Endothelial cell of umbilical vein (primary cell): ENCODE measurements around the gene PAX3. TPM values are rescaled to one million over a fixed set of nuclear protein-coding genes. Genes with fewer than 3 reads are reported as not detected.

Experiments used
- BruUV-seq: library from RNA; stranded (reverse); fragments of 400-500 nt; replicated peaks from 2 replicates; lab custom pipeline; 2021; lab: Mats Ljungman, UMichigan
- CTCF ChIA-PET: fragments of 300-600, 350-600 bp; sonication (Branson Sonifier 250); formaldehyde crosslinking; loops from one replicate; lab custom pipeline; 2021; ENCODE audit warnings: antibody characterized with exemption, inconsistent platforms; lab: Charles Lee
- POLR2A ChIA-PET: fragments of 300-600, 350-600 bp; sonication (Branson Sonifier 250); formaldehyde crosslinking; loops from one replicate; lab custom pipeline; 2021; ENCODE audit warnings: antibody characterized with exemption, inconsistent platforms; lab: Charles Lee
- DNase-seq: peaks from one replicate; pipeline ENCODE4 v3.0.0-alpha.2; 2011; ENCODE audit warnings: low read depth, low spot score
- FAIRE-seq: peaks from 2 replicates; lab custom pipeline; 2011; peaks lifted over from hg19 to GRCh38; lab: Jason Lieb, UNC
- H2AFZ ChIP-seq: 2 replicates; pipeline ENCODE4 v1.6.0; 2012; ENCODE audit warnings: low read depth, low read length, control low read depth, inconsistent platforms
- H3K27ac ChIP-seq: 2 replicates; pipeline ENCODE4 v1.5.1; 2011; ENCODE audit warnings: low read depth, mild to moderate bottlenecking, control low read depth, low read length, moderate library complexity; ENCODE audit not compliant: insufficient read depth
- H3K27me3 ChIP-seq, 2 experiments: 2 replicates each; pipeline versions ENCODE4 v1.6.0 to v1.6.1; 2011; ENCODE audit warnings: low read length in 2 of 2, mixed read lengths in 1 of 2; ENCODE audit not compliant: control insufficient read depth in 2 of 2, insufficient read depth in 2 of 2
- H3K36me3 ChIP-seq, 2 experiments: 2 replicates in 1 of 2; 3 replicates in 1 of 2; pipeline ENCODE4 v1.5.1; 2011; ENCODE audit warnings: low read length in 2 of 2, mild to moderate bottlenecking in 1 of 2, moderate library complexity in 1 of 2; ENCODE audit not compliant: control insufficient read depth in 2 of 2, insufficient read depth in 2 of 2; ENCODE audit errors: extremely low read depth in 1 of 2
- H3K4me1 ChIP-seq: 3 replicates; pipeline ENCODE4 v1.5.1; 2011; ENCODE audit warnings: mild to moderate bottlenecking, low read length; ENCODE audit not compliant: control insufficient read depth, insufficient read depth; ENCODE audit errors: extremely low read depth
- H3K4me2 ChIP-seq: 2 replicates; pipeline ENCODE4 v1.6.1; 2011; ENCODE audit warnings: low read length, control low read depth, mixed read lengths; ENCODE audit not compliant: insufficient read depth
- H3K4me3 ChIP-seq, 3 experiments: fragments of 200-600 bp in 1 of 3; sonication (generic), shearing (Covaris generic) in 1 of 3; replicated peaks in 1 of 3; 2 replicates each; pipeline ENCODE4 v1.5.1; 2011 to 2016; ENCODE audit warnings: control low read depth in 3 of 3, low read length in 3 of 3, mild to moderate bottlenecking in 2 of 3, inconsistent platforms in 1 of 3, low read depth in 1 of 3, moderate library complexity in 1 of 3; ENCODE audit not compliant: insufficient read depth in 1 of 3
- H3K79me2 ChIP-seq: 2 replicates; pipeline ENCODE4 v1.6.0; 2012; ENCODE audit warnings: low read length, inconsistent platforms; ENCODE audit not compliant: control insufficient read depth, insufficient read depth
- H3K9ac ChIP-seq: replicated peaks from 2 replicates; pipeline ENCODE3; 2011; ENCODE audit warnings: low read length, control low read depth; ENCODE audit not compliant: insufficient read depth; ENCODE audit errors: extremely low read depth
- H3K9me1 ChIP-seq: replicated peaks from 3 replicates; pipeline ENCODE4 v1.6.0; 2011; ENCODE audit warnings: mild to moderate bottlenecking, low read length; ENCODE audit not compliant: control insufficient read depth, insufficient read depth; ENCODE audit errors: extremely low read depth
- H3K9me3 ChIP-seq: replicated peaks from 2 replicates; pipeline ENCODE4 v1.5.1; 2012; ENCODE audit warnings: low read length, inconsistent platforms; ENCODE audit not compliant: control insufficient read depth, insufficient read depth
- H4K20me1 ChIP-seq: replicated peaks from 2 replicates; pipeline ENCODE3; 2011; ENCODE audit warnings: mild to moderate bottlenecking, low read length; ENCODE audit not compliant: control insufficient read depth, insufficient read depth; ENCODE audit errors: extremely low read depth
- EZH2 ChIP-seq: IDR thresholded peaks from 2 replicates; pipeline ENCODE4 v1.6.1; 2012; ENCODE audit warnings: borderline replicate concordance, low read depth, mild to moderate bottlenecking, moderate library complexity, low read length, inconsistent platforms; ENCODE audit not compliant: severe bottlenecking
- FOS ChIP-seq: IDR thresholded peaks from 2 replicates; pipeline ENCODE4 v1.6.1; 2011; ENCODE audit warnings: mild to moderate bottlenecking, low read length, moderate library complexity, borderline replicate concordance; ENCODE audit not compliant: insufficient read depth
- GATA2 ChIP-seq: IDR thresholded peaks from 2 replicates; pipeline ENCODE4 v1.7.0; 2011; ENCODE audit warnings: low read depth, mild to moderate bottlenecking, moderate library complexity, mixed read lengths, low read length; ENCODE audit not compliant: insufficient read length, insufficient read depth
- JUN ChIP-seq: IDR thresholded peaks from 2 replicates; pipeline ENCODE4 v1.6.1; 2011; ENCODE audit warnings: borderline replicate concordance, low read depth; ENCODE audit not compliant: insufficient read length, insufficient read depth
- MAX ChIP-seq: IDR thresholded peaks from 2 replicates; pipeline ENCODE4 v1.6.1; 2011; ENCODE audit not compliant: insufficient read depth, insufficient read length
- MYC ChIP-seq: IDR thresholded peaks from one replicate; pipeline ENCODE4 v1.6.1; 2011; ENCODE audit warnings: mild to moderate bottlenecking, low read depth, low read length
- POLR2A ChIP-seq: IDR thresholded peaks from 2 replicates; pipeline ENCODE4 v1.6.1; 2012; ENCODE audit warnings: low read depth, mild to moderate bottlenecking, control low read depth, low read length
- POLR2AphosphoS5 ChIP-seq: IDR thresholded peaks from 2 replicates; pipeline ENCODE4 v1.6.1; 2012; ENCODE audit warnings: low read depth, mild to moderate bottlenecking, control low read depth, low read length, moderate library complexity; ENCODE audit not compliant: insufficient read depth
- dilution Hi-C: fragments of 300-500 bp; cut with MboI; formaldehyde crosslinking; loops from one replicate; pipeline ENCODE4 v1.15.0; 2019; ENCODE audit warnings: low sequenced_read_pairs; ENCODE audit not compliant: extremely low pct_ligation_motif_present
- intact Hi-C: fragments of 100-400 bp; cut with micrococcal nuclease; formaldehyde crosslinking; loops from one replicate; pipeline ENCODE4 v1.10.0; 2022
- polyA plus RNA-seq, 4 experiments: library from polyadenylated mRNA; depleted of rRNA in 3 of 4; stranded (reverse) in 3 of 4; unstranded in 1 of 4; fragments of >200 nt; gene quantifications; 2 replicates each; pipeline versions ENCODE4 v1.2.1 to v1.2.3, GENCODE V29; 2011 to 2012; ENCODE audit warnings: missing spikeins in 1 of 4
- total RNA-seq: library from RNA; stranded (reverse); gene quantifications from 2 replicates; pipeline ENCODE4 v1.2.3, GENCODE V29; 2021
- TF ChIP-seq, protein P1 (sequence below), 2 donors: IDR thresholded peaks; 1 replicate in 1 of 2; 2 replicates in 1 of 2; pipeline ENCODE4 v1.5.1; 2011; ENCODE audit warnings: low read length in 2 of 2, mild to moderate bottlenecking in 2 of 2, moderate library complexity in 2 of 2, control low read depth in 1 of 2, inconsistent platforms in 1 of 2, low read depth in 1 of 2; ENCODE audit not compliant: insufficient read depth in 1 of 2; ENCODE audit errors: extremely low read depth in 1 of 2

PAX3 gene
- total and polyA plus RNA-seq, 2 donors (not counting 3 experiments of a cell fraction or from before 2014, with no cell fraction given), result not detected

DNA sequence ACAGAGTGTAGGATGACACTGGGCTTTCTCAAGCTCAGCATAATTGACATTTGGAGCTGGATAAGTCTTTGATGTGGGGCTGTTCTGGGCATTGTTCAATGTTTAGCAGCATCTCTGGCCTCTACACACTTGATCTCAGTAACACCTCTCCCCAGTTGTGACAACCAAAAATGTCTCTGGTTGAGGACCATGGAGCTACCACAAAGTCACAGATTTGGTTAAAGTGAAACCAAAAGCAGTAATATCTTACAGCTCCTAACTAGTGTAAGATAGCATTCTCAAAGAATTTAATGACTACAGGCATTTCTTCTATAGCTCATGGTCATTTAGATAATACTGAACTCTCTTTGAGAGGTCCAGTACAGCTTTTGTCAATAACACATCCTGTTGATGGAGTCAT, 23.4 kb upstream of the PAX3 start:
- H3K9me3 ChIP-seq, result no peaks in the 10 kb centered on the region
- no peaks in the 10 kb centered on the region for H3K9me1 ChIP-seq
- no peaks in the 10 kb centered on the region for H3K79me2 ChIP-seq
- FAIRE-seq, result no peak
- POLR2A ChIA-PET, result no interaction called here
- H3K9ac ChIP-seq, result no peak overlapping the region
- dilution Hi-C loops, result no loop called here
- H3K27me3 ChIP-seq, result peaks cover 26 to 47% of the 10 kb centered on the region in 2 experiments
- BruUV-seq, result no TSS peak
- no peak for DNase-seq
- CTCF ChIA-PET, result interaction anchor here (1.0 to 6.1 kb wide), 3 partner anchors 17 to 239 kb away, joined by 3 to 312 read pairs (median 3); no protein-coding TSS in a partner anchor
- no peak overlapping the region for H3K27ac ChIP-seq
- TF ChIP-seq POLR2A, result no peak
- no peak for TF ChIP-seq FOS
- TF ChIP-seq, protein P1, sequence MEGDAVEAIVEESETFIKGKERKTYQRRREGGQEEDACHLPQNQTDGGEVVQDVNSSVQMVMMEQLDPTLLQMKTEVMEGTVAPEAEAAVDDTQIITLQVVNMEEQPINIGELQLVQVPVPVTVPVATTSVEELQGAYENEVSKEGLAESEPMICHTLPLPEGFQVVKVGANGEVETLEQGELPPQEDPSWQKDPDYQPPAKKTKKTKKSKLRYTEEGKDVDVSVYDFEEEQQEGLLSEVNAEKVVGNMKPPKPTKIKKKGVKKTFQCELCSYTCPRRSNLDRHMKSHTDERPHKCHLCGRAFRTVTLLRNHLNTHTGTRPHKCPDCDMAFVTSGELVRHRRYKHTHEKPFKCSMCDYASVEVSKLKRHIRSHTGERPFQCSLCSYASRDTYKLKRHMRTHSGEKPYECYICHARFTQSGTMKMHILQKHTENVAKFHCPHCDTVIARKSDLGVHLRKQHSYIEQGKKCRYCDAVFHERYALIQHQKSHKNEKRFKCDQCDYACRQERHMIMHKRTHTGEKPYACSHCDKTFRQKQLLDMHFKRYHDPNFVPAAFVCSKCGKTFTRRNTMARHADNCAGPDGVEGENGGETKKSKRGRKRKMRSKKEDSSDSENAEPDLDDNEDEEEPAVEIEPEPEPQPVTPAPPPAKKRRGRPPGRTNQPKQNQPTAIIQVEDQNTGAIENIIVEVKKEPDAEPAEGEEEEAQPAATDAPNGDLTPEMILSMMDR (IDR thresholded peaks at IDR 0.05; ENCODE audit: extremely low read depth in 1 of 2, insufficient read depth in 1 of 2, low read depth in 1 of 2, low read length in 2 of 2), result no peak
- no peak for TF ChIP-seq JUN
- TF ChIP-seq MYC, result no peak
- no peak for TF ChIP-seq MAX
- no peak for TF ChIP-seq POLR2AphosphoS5
- TF ChIP-seq GATA2, result no peak
- no peak for TF ChIP-seq EZH2
- intact Hi-C loops, result no loop called here
- no peak overlapping the region for H3K4me3 ChIP-seq
- no peaks in the 10 kb centered on the region for H4K20me1 ChIP-seq
- H2AFZ ChIP-seq, result no peak overlapping the region
- H3K4me2 ChIP-seq, result no peak overlapping the region
- H3K4me1 ChIP-seq, result peaks cover 16% of the 10 kb centered on the region
- H3K36me3 ChIP-seq, result no peaks in the 10 kb centered on the region
